SK-N-SH treated with all-trans-retinoic acid at 6 μM for 48 hours (cell line): Measurements from ENCODE around the gene CREB3L2.

ENCODE experiments used
- RARB ChIP-seq: fragments of 250-450 bp; sonication (Bioruptor Pico); IDR thresholded peaks from 2 replicates; pipeline ENCODE4 v1.8.0; 2021; ENCODE audit warnings: mild to moderate bottlenecking, moderate library complexity
- TCF4 ChIP-seq: fragments of 250-450 bp; sonication (Bioruptor Pico); IDR thresholded peaks from 2 replicates; pipeline ENCODE4 v1.8.0; 2021; ENCODE audit warnings: mild to moderate bottlenecking, moderate library complexity, borderline replicate concordance
- TF ChIP-seq, protein P1 (sequence below): fragments of 250-450 bp; sonication (Bioruptor Pico); IDR thresholded peaks from 2 replicates; pipeline ENCODE4 v1.5.0; 2020; ENCODE audit warnings: mild to moderate bottlenecking, moderate library complexity

- TF ChIP-seq RARB (CRISPR knock-in tag), result no peak
- TF ChIP-seq, protein P1, sequence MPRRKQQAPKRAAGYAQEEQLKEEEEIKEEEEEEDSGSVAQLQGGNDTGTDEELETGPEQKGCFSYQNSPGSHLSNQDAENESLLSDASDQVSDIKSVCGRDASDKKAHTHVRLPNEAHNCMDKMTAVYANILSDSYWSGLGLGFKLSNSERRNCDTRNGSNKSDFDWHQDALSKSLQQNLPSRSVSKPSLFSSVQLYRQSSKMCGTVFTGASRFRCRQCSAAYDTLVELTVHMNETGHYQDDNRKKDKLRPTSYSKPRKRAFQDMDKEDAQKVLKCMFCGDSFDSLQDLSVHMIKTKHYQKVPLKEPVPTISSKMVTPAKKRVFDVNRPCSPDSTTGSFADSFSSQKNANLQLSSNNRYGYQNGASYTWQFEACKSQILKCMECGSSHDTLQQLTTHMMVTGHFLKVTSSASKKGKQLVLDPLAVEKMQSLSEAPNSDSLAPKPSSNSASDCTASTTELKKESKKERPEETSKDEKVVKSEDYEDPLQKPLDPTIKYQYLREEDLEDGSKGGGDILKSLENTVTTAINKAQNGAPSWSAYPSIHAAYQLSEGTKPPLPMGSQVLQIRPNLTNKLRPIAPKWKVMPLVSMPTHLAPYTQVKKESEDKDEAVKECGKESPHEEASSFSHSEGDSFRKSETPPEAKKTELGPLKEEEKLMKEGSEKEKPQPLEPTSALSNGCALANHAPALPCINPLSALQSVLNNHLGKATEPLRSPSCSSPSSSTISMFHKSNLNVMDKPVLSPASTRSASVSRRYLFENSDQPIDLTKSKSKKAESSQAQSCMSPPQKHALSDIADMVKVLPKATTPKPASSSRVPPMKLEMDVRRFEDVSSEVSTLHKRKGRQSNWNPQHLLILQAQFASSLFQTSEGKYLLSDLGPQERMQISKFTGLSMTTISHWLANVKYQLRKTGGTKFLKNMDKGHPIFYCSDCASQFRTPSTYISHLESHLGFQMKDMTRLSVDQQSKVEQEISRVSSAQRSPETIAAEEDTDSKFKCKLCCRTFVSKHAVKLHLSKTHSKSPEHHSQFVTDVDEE, result no peak
- no peak for TF ChIP-seq TCF4 (CRISPR knock-in tag)
Observed at GRCh38 chr7:137943132-137943551, 58.7 kb downstream of the CREB3L2 start.
